ENCODE data around the gene MS4A4E. TPM values are rescaled to one million over a fixed set of nuclear protein-coding genes. Genes with fewer than 3 reads are reported as not detected.

MS4A4E gene
- total and polyA plus RNA-seq, 2 of the 8 experiments (the other 6 are each of a cell fraction or from before 2014, with no cell fraction given), result not detected

DNA sequence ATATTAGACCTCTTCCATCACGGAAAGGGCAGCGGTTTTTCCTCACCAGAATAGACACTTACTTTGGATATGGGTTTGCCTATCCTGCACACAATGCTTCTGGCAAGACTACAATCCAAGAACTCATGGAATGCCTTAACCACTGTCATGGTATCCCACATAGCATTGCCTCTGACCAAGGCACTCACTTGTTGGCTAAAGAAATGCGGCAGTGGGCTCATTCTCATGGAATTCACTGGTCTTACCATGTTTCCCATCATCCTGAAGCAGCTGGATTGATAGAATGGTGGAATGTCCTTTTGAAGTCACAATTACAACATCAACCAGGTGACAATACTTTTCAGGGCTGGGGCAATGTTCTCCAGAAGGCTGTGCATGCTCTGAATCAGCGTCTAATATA lies 20.8 kb downstream of the MS4A4E start:
- WGBS, 2 experiments (ENCODE audit: extremely low coverage in 1 of 2, insufficient coverage in 1 of 2, insufficient read length in 1 of 2, insufficient replicate concordance in 2 of 2, low coverage in 1 of 2, low lambda C conversion rate in 2 of 2, missing lambda C conversion rate in 1 of 2), result 96% methylated on average over 4 of the region's 4 CpGs; no CpG with 5 or more reads in 1 of the 2 experiments
- Histone ChIP-seq H2BK15ac (ENCODE audit: low read length) (no peak overlapping the region), H2AK5ac (ENCODE audit: low read depth, low read length) (no peak overlapping the region), H3K36me3 (ENCODE audit: control insufficient read depth in 2 of 4, insufficient read depth in 4 of 4, low read length in 3 of 4) (no peaks in the 10 kb centered on the region), H3K56ac (replicated peaks; ENCODE audit: insufficient read length, low read depth, low read length) (no peak overlapping the region), H2BK12ac (ENCODE audit: low read depth, low read length) (no peak overlapping the region), H3K9me3 (ENCODE audit: insufficient read depth in 2 of 2, low read depth in 1 of 2, low read length in 1 of 2) (no peaks in the 10 kb centered on the region), H3K23ac (ENCODE audit: insufficient read length) (no peak overlapping the region), H4K20me1 (replicated peaks in 1 of 2; ENCODE audit: control insufficient read depth in 1 of 2, insufficient read depth in 2 of 2, low read length in 2 of 2) (no peaks in the 10 kb centered on the region), H3K14ac (ENCODE audit: insufficient read length) (no peak overlapping the region), H3K4me3 (ENCODE audit: extremely low read depth in 1 of 4, insufficient read depth in 2 of 4, low read depth in 3 of 4, low read length in 4 of 4) (no peak overlapping the region), H4K91ac (replicated peaks; ENCODE audit: insufficient read length, low read length) (no peak overlapping the region), H3K23me2 (ENCODE audit: low read depth, low read length) (no peaks in the 10 kb centered on the region), H3K4me1 (replicated peaks in 1 of 4; ENCODE audit: control insufficient read depth in 3 of 4, insufficient read depth in 4 of 4, low read length in 3 of 4) (no peaks in the 10 kb centered on the region), H3K9ac (replicated peaks in 1 of 4; ENCODE audit: extremely low read depth in 1 of 4, low read depth in 3 of 4, low read length in 3 of 4) (no peak overlapping the region), H3K27me3 (replicated peaks in 1 of 4; ENCODE audit: control insufficient read depth in 3 of 4, extremely low read depth in 1 of 4, insufficient read depth in 3 of 4, low read length in 3 of 4) (no peaks in the 10 kb centered on the region), H3K27ac (ENCODE audit: low read depth, low read length) (no peak overlapping the region), H4K5ac (ENCODE audit: insufficient read length, low read depth, low read length) (no peak overlapping the region), H2BK20ac (ENCODE audit: low read length) (no peak overlapping the region), H4K8ac (ENCODE audit: extremely low read depth, insufficient read depth, low read length) (no peak overlapping the region), H3K79me1 (ENCODE audit: low read depth, low read length) (no peaks in the 10 kb centered on the region), H2BK5ac (ENCODE audit: low read depth, low read length) (no peak overlapping the region), H3K4me2 (ENCODE audit: insufficient read depth in 1 of 2, low read depth in 2 of 2, low read length in 2 of 2) (no peak overlapping the region), H3K4ac (replicated peaks; ENCODE audit: insufficient read length, low read depth, low read length) (no peak overlapping the region), H3K18ac (ENCODE audit: extremely low read depth, low read length) (no peak overlapping the region), H3K79me2 (ENCODE audit: control insufficient read depth in 1 of 2, insufficient read depth in 2 of 2, low read length in 2 of 2) (no peaks in the 10 kb centered on the region), H2BK120ac (replicated peaks; ENCODE audit: low read depth, low read length) (no peak overlapping the region), H2AFZ (ENCODE audit: low read length) (no peak overlapping the region)
- no peak for FAIRE-seq
- CTCF ChIA-PET (ENCODE audit: partially characterized antibody), result no interaction called here
- POLR2A ChIA-PET (ENCODE audit: partially characterized antibody), result no interaction called here
- DNase-seq (ENCODE audit: low read depth in 1 of 2, low spot score in 2 of 2), result no peak
- TF ChIP-seq NRF1 (IDR thresholded peaks at IDR 0.05; ENCODE audit: low read depth, low read length) (no peak), ZNF274 (IDR thresholded peaks at IDR 0.05; ENCODE audit: borderline replicate concordance, extremely low read depth, low read length) (no peak), CHD2 (IDR thresholded peaks at IDR 0.05; ENCODE audit: low read length) (no peak)
- TF ChIP-seq, protein P1, sequence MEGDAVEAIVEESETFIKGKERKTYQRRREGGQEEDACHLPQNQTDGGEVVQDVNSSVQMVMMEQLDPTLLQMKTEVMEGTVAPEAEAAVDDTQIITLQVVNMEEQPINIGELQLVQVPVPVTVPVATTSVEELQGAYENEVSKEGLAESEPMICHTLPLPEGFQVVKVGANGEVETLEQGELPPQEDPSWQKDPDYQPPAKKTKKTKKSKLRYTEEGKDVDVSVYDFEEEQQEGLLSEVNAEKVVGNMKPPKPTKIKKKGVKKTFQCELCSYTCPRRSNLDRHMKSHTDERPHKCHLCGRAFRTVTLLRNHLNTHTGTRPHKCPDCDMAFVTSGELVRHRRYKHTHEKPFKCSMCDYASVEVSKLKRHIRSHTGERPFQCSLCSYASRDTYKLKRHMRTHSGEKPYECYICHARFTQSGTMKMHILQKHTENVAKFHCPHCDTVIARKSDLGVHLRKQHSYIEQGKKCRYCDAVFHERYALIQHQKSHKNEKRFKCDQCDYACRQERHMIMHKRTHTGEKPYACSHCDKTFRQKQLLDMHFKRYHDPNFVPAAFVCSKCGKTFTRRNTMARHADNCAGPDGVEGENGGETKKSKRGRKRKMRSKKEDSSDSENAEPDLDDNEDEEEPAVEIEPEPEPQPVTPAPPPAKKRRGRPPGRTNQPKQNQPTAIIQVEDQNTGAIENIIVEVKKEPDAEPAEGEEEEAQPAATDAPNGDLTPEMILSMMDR (IDR thresholded peaks at IDR 0.05; ENCODE audit: control extremely low read depth in 1 of 3, insufficient read depth in 1 of 3, low read depth in 1 of 3, low read length in 3 of 3), result no peak
